Mesendoderm (in vitro differentiated cells): ENCODE results near the gene EPS15.
A peak's percentile ranks its signal among the peaks of the same experiment; 100 is the strongest.

ENCODE experiments used
- DNase-seq: peaks from one replicate; pipeline ENCODE4 v3.0.0; 2013
- H2AK5ac ChIP-seq: 2 replicates; pipeline ENCODE4 v1.6.1; 2013; ENCODE audit warnings: low read length, inconsistent platforms
- H2BK120ac ChIP-seq: 2 replicates; pipeline ENCODE4 v1.6.1; 2013; ENCODE audit warnings: low read depth, mild to moderate bottlenecking, low read length, moderate library complexity, mixed read lengths
- H2BK15ac ChIP-seq: replicated peaks from 2 replicates; pipeline ENCODE4 v1.6.1; 2013; ENCODE audit warnings: low read depth, mild to moderate bottlenecking, moderate library complexity
- H2BK5ac ChIP-seq: 2 replicates; pipeline ENCODE4 v1.6.1; 2013; ENCODE audit warnings: low read length, inconsistent platforms
- H3K18ac ChIP-seq: 2 replicates; pipeline ENCODE4 v1.6.1; 2013; ENCODE audit warnings: mild to moderate bottlenecking, low read length, mixed read lengths
- H3K23ac ChIP-seq: one replicate; pipeline ENCODE4 v1.6.1; 2013; ENCODE audit warnings: low read length
- H3K27ac ChIP-seq: 2 replicates; pipeline ENCODE4 v1.5.1; 2013; ENCODE audit warnings: low read depth, mild to moderate bottlenecking, inconsistent platforms, low read length, moderate library complexity
- H3K27me3 ChIP-seq: 2 replicates; pipeline ENCODE4 v1.6.1; 2013; ENCODE audit warnings: low read length, control low read depth, mild to moderate bottlenecking, inconsistent platforms; ENCODE audit not compliant: insufficient read depth, poor library complexity
- H3K36me3 ChIP-seq: 2 replicates; pipeline ENCODE4 v1.6.1; 2013; ENCODE audit warnings: low read length, inconsistent platforms; ENCODE audit not compliant: control insufficient read depth, insufficient read depth
- H3K4ac ChIP-seq: one replicate; pipeline ENCODE4 v1.6.1; 2013; ENCODE audit warnings: low read depth, mild to moderate bottlenecking, low read length, moderate library complexity
- H3K4me1 ChIP-seq: 2 replicates; pipeline ENCODE4 v1.6.1; 2013; ENCODE audit warnings: low read depth, low read length, inconsistent platforms; ENCODE audit not compliant: control insufficient read depth
- H3K4me2 ChIP-seq: 2 replicates; pipeline ENCODE4 v1.6.1; 2013; ENCODE audit warnings: low read length
- H3K4me3 ChIP-seq: 2 replicates; pipeline ENCODE4 v1.5.1; 2013; ENCODE audit warnings: mild to moderate bottlenecking, low read length
- H3K56ac ChIP-seq: one replicate; pipeline ENCODE4 v1.6.1; 2013; ENCODE audit warnings: low read length
- H3K79me1 ChIP-seq: 2 replicates; pipeline ENCODE4 v1.6.1; 2013; ENCODE audit warnings: low read length, inconsistent platforms
- H3K79me2 ChIP-seq: 2 replicates; pipeline ENCODE4 v1.6.1; 2013; ENCODE audit warnings: mild to moderate bottlenecking, low read length; ENCODE audit not compliant: control insufficient read depth, insufficient read depth
- H3K9ac ChIP-seq: 2 replicates; pipeline ENCODE4 v1.6.1; 2013; ENCODE audit warnings: low read length, inconsistent platforms
- H4K5ac ChIP-seq: one replicate; pipeline ENCODE4 v1.6.1; 2013; ENCODE audit warnings: low read length
- H4K8ac ChIP-seq: one replicate; pipeline ENCODE4 v1.6.1; 2013; ENCODE audit warnings: low read depth, mild to moderate bottlenecking, control low read depth, low read length, moderate library complexity
- WGBS: extraction: QIAGEN DNeasy Blood & Tissue Kit; methylation state at CpG from one replicate; pipeline ENCODE4 v1.1.7; 2013; ENCODE audit warnings: low lambda C conversion rate, missing lambda C conversion rate; ENCODE audit not compliant: insufficient coverage; ENCODE audit errors: extremely low coverage; 5-methylcytosine and 5-hydroxymethylcytosine counted together

EPS15 gene

DNA sequence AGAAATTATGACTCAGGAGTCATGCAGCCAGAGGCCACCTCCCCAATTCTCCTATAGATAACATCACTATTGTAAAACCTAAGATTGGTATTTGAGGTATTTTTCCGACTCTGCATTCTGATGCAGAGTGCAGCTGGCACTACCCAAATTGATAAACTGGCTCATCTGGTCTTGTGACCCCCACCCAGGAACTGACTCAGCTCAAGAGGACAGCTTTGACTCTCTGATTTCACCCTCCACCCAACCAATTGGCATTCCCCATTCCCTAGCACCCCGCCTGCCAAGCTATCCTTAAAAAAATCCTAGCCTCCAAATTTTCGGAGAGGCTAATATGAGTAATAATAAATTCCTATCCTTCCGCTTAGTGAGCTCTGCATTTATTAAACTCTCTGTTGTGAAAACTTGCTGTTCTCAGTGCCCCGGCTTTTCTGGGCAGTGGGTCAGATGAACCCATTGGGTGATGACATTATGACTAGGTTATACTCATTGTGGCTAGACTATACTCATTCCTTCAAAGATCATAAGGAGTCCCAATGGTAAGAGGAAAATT is 39.4 kb upstream of the EPS15 start:
- peak overlapping the region; percentile 42 for H3K56ac ChIP-seq
- H3K4me3 ChIP-seq = no peak overlapping the region
- H2BK120ac ChIP-seq = no peak overlapping the region
- WGBS = no CpG with 5 or more reads among the region's 5 CpGs
- no peak overlapping the region for H3K23ac ChIP-seq
- H2BK5ac ChIP-seq = peak overlapping the region; percentile 74
- peak; percentile 88 for DNase-seq
- no peak overlapping the region for H3K9ac ChIP-seq
- peaks cover 6% of the 10 kb centered on the region for H3K4me1 ChIP-seq
- no peaks in the 10 kb centered on the region for H3K36me3 ChIP-seq
- no peaks in the 10 kb centered on the region for H3K27me3 ChIP-seq
- no peak overlapping the region for H2BK15ac ChIP-seq
- peak overlapping the region; percentile 36 for H3K27ac ChIP-seq
- peak overlapping the region; percentile 65 for H4K8ac ChIP-seq
- no peak overlapping the region for H4K5ac ChIP-seq
- peak overlapping the region; percentile 76 for H3K18ac ChIP-seq
- no peaks in the 10 kb centered on the region for H3K79me2 ChIP-seq
- no peak overlapping the region for H2AK5ac ChIP-seq
- H3K4me2 ChIP-seq = no peak overlapping the region
- H3K4ac ChIP-seq = no peak overlapping the region
- H3K79me1 ChIP-seq = no peaks in the 10 kb centered on the region

DNA sequence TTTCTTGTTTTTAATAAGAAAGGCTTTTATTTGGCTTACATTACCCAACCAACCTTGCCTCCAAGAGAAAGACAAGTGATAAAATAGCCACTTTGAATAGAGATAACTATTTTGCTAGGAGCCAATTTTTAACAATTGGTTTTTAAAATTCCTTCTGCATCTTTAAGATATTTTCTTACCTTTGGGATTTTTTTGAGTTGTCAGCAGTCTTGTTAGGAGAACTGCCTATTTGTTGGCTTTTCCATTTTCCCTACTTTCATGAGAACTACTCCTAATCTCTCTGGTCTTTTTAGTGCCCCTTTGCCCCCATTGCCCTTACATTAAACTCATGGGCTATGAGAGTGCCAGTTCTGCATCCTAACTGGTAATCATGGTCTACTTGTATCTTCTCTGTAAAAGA is 38.1 kb upstream of the EPS15 start:
- H4K5ac ChIP-seq = no peak overlapping the region
- no peak overlapping the region for H3K4me2 ChIP-seq
- H3K4me3 ChIP-seq = no peak overlapping the region
- H3K27me3 ChIP-seq = no peaks in the 10 kb centered on the region
- H2AK5ac ChIP-seq = no peak overlapping the region
- no peak overlapping the region for H2BK15ac ChIP-seq
- H3K9ac ChIP-seq = no peak overlapping the region
- H2BK5ac ChIP-seq = no peak overlapping the region
- no peak overlapping the region for H2BK120ac ChIP-seq
- H3K18ac ChIP-seq = peak overlapping the region; percentile 2
- H3K56ac ChIP-seq = no peak overlapping the region
- DNase-seq = no peak
- peaks cover 6% of the 10 kb centered on the region for H3K4me1 ChIP-seq
- peak overlapping the region; percentile 5 for H3K27ac ChIP-seq
- H3K79me2 ChIP-seq = no peaks in the 10 kb centered on the region
- no peak overlapping the region for H3K4ac ChIP-seq
- H3K79me1 ChIP-seq = no peaks in the 10 kb centered on the region
- H3K23ac ChIP-seq = no peak overlapping the region
- H3K36me3 ChIP-seq = no peaks in the 10 kb centered on the region
- no peak overlapping the region for H4K8ac ChIP-seq

GRCh38 chr1:51555866-51556619 is 37.0 kb upstream of the EPS15 start:
- peaks cover 6% of the 10 kb centered on the region for H3K4me1 ChIP-seq
- WGBS = no CpG with 5 or more reads among the region's 4 CpGs
- H3K79me2 ChIP-seq = no peaks in the 10 kb centered on the region
- H3K27ac ChIP-seq = no peak overlapping the region
- no peak overlapping the region for H4K5ac ChIP-seq
- no peak overlapping the region for H2BK15ac ChIP-seq
- H3K79me1 ChIP-seq = no peaks in the 10 kb centered on the region
- H3K4me3 ChIP-seq = no peak overlapping the region
- no peaks in the 10 kb centered on the region for H3K27me3 ChIP-seq
- no peak overlapping the region for H3K56ac ChIP-seq
- H4K8ac ChIP-seq = no peak overlapping the region
- no peak overlapping the region for H2BK5ac ChIP-seq
- no peak overlapping the region for H3K4ac ChIP-seq
- H3K4me2 ChIP-seq = no peak overlapping the region
- no peak overlapping the region for H2BK120ac ChIP-seq
- H3K36me3 ChIP-seq = no peaks in the 10 kb centered on the region
- H3K9ac ChIP-seq = no peak overlapping the region
- H3K18ac ChIP-seq = no peak overlapping the region
- H2AK5ac ChIP-seq = no peak overlapping the region
- no peak for DNase-seq
- no peak overlapping the region for H3K23ac ChIP-seq

DNA sequence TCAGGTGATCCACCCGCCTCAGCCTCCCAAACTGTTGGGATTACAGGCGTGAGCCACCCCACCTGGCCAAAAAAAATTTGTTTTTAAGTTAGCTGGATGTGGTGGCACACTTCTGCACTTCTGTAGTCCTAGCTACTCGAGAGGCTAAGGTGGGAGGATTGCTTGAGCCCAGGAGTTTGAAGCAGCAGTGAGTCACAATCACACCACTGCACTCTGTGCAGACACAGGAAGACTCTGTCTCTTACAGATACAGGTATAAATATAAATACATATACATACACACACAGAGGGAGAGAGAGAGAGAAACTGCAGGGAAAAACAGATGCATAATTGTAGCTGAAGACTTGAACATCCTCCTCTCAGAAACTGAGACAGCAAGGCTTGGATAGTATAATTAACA is 34.8 kb upstream of the EPS15 start:
- H3K4me1 ChIP-seq = peaks cover 5% of the 10 kb centered on the region
- no peak overlapping the region for H3K56ac ChIP-seq
- H4K5ac ChIP-seq = no peak overlapping the region
- WGBS = no CpG with 5 or more reads among the region's 3 CpGs
- no peak overlapping the region for H3K4ac ChIP-seq
- DNase-seq = no peak
- no peak overlapping the region for H2BK15ac ChIP-seq
- no peaks in the 10 kb centered on the region for H3K27me3 ChIP-seq
- H3K36me3 ChIP-seq = no peaks in the 10 kb centered on the region
- no peaks in the 10 kb centered on the region for H3K79me1 ChIP-seq
- no peak overlapping the region for H2AK5ac ChIP-seq
- no peak overlapping the region for H3K27ac ChIP-seq
- H3K4me2 ChIP-seq = no peak overlapping the region
- H3K18ac ChIP-seq = no peak overlapping the region
- no peaks in the 10 kb centered on the region for H3K79me2 ChIP-seq
- H2BK120ac ChIP-seq = no peak overlapping the region
- H4K8ac ChIP-seq = no peak overlapping the region
- no peak overlapping the region for H3K23ac ChIP-seq
- H3K4me3 ChIP-seq = no peak overlapping the region
- H2BK5ac ChIP-seq = no peak overlapping the region
- H3K9ac ChIP-seq = no peak overlapping the region

GRCh38 chr1:51552929-51553807 is 34.1 kb upstream of the EPS15 start:
- Histone ChIP-seq H2BK5ac (no peak overlapping the region), H3K27ac (no peak overlapping the region), H3K79me1 (no peaks in the 10 kb centered on the region), H3K56ac (no peak overlapping the region), H3K23ac (no peak overlapping the region), H4K8ac (no peak overlapping the region), H3K9ac (no peak overlapping the region), H2BK15ac (no peak overlapping the region), H2BK120ac (no peak overlapping the region), H3K4me2 (no peak overlapping the region), H3K18ac (no peak overlapping the region), H3K36me3 (no peaks in the 10 kb centered on the region), H3K4me1 (no peaks in the 10 kb centered on the region), H3K4me3 (no peak overlapping the region), H2AK5ac (no peak overlapping the region), H3K27me3 (no peaks in the 10 kb centered on the region), H4K5ac (no peak overlapping the region), H3K79me2 (no peaks in the 10 kb centered on the region), H3K4ac (no peak overlapping the region)
- DNase-seq = no peak
- WGBS = no CpG with 5 or more reads among the region's 11 CpGs
